ENCODE measurements around the gene CLCN7.

The CLCN7 gene

DNA sequence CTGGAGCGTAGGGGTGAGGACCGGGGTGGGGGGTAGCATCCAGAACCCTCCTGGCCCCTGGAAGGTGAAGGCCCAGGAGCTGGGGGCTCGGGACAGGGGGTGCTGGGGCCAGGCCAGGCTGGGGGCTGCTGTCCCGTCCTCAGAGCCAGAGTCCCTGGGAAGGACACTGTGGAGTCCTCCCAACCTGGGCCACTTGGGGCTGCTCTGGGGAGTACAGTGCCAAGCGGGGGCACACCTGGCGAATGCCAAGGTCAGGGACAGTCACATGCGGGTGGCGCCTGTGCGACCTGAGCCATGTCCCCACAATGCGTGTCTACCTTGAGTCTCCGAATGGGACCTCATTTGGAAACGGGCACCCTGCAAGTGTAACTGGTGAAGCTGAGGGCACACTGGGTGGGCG is 45.2 kb downstream of the CLCN7 start:
- TF ChIP-seq YY1 (IDR thresholded peaks at IDR 0.05; ENCODE audit: low read depth) (no peak), TAF1 (IDR thresholded peaks at IDR 0.05; ENCODE audit: low read depth) (no peak), EP300 (IDR thresholded peaks at IDR 0.05; ENCODE audit: borderline replicate concordance) (no peak), FOXM1 (IDR thresholded peaks at IDR 0.05; ENCODE audit: borderline replicate concordance, low read depth) (no peak), EGR1 (IDR thresholded peaks at IDR 0.05) (no peak), CREB1 (IDR thresholded peaks at IDR 0.05; ENCODE audit: low read depth) (no peak), RAD21 (IDR thresholded peaks at IDR 0.05; ENCODE audit: low read depth) (no peak), TEAD4 (IDR thresholded peaks at IDR 0.05) (no peak), NFIC (IDR thresholded peaks at IDR 0.05) (no peak), ZBTB7A (IDR thresholded peaks at IDR 0.05; ENCODE audit: low read depth) (no peak; the same call in 1 of the 2 replicates), CEBPB (IDR thresholded peaks at IDR 0.05) (no peak), TCF12 (IDR thresholded peaks at IDR 0.05; ENCODE audit: low read depth) (no peak)
- TF ChIP-seq, protein P1, sequence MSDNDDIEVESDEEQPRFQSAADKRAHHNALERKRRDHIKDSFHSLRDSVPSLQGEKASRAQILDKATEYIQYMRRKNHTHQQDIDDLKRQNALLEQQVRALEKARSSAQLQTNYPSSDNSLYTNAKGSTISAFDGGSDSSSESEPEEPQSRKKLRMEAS (IDR thresholded peaks at IDR 0.05): no peak
- TF ChIP-seq, protein P2, sequence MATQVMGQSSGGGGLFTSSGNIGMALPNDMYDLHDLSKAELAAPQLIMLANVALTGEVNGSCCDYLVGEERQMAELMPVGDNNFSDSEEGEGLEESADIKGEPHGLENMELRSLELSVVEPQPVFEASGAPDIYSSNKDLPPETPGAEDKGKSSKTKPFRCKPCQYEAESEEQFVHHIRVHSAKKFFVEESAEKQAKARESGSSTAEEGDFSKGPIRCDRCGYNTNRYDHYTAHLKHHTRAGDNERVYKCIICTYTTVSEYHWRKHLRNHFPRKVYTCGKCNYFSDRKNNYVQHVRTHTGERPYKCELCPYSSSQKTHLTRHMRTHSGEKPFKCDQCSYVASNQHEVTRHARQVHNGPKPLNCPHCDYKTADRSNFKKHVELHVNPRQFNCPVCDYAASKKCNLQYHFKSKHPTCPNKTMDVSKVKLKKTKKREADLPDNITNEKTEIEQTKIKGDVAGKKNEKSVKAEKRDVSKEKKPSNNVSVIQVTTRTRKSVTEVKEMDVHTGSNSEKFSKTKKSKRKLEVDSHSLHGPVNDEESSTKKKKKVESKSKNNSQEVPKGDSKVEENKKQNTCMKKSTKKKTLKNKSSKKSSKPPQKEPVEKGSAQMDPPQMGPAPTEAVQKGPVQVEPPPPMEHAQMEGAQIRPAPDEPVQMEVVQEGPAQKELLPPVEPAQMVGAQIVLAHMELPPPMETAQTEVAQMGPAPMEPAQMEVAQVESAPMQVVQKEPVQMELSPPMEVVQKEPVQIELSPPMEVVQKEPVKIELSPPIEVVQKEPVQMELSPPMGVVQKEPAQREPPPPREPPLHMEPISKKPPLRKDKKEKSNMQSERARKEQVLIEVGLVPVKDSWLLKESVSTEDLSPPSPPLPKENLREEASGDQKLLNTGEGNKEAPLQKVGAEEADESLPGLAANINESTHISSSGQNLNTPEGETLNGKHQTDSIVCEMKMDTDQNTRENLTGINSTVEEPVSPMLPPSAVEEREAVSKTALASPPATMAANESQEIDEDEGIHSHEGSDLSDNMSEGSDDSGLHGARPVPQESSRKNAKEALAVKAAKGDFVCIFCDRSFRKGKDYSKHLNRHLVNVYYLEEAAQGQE (IDR thresholded peaks at IDR 0.05; ENCODE audit: low read depth): no peak
- TF ChIP-seq, protein P3, sequence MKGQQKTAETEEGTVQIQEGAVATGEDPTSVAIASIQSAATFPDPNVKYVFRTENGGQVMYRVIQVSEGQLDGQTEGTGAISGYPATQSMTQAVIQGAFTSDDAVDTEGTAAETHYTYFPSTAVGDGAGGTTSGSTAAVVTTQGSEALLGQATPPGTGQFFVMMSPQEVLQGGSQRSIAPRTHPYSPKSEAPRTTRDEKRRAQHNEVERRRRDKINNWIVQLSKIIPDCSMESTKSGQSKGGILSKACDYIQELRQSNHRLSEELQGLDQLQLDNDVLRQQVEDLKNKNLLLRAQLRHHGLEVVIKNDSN (IDR thresholded peaks at IDR 0.05): no peak

DNA sequence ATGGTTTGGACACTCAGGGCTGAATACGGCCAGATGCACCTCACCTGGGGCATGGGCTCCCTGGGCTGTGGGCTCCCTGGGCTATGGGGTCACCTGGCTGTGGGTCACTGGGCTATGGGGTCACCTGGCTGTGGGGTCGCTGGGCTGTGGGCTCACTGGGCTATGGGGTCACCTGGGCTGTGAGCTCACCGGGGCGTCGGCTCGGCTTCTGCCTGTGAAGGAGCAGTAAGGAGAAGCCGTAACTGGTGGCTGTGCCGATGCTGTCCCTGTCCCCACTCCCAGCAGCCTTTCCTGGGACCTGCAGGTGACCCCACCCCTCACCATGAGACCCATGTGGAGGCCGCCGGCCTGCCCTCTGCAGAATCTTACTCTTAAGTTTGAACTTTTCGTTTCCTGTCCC is 45.8 kb downstream of the CLCN7 start:
- TF ChIP-seq ZBTB7A (IDR thresholded peaks at IDR 0.05; ENCODE audit: low read depth): no peak
- TF ChIP-seq TAF1 (IDR thresholded peaks at IDR 0.05; ENCODE audit: low read depth): no peak
- TF ChIP-seq EP300 (IDR thresholded peaks at IDR 0.05; ENCODE audit: borderline replicate concordance): no peak
- TF ChIP-seq EGR1 (IDR thresholded peaks at IDR 0.05): no peak
- TF ChIP-seq, protein P1 (IDR thresholded peaks at IDR 0.05): no peak
- TF ChIP-seq CREB1 (IDR thresholded peaks at IDR 0.05; ENCODE audit: low read depth): no peak
- TF ChIP-seq TEAD4 (IDR thresholded peaks at IDR 0.05): no peak
- TF ChIP-seq FOXM1 (IDR thresholded peaks at IDR 0.05; ENCODE audit: borderline replicate concordance, low read depth): no peak

DNA sequence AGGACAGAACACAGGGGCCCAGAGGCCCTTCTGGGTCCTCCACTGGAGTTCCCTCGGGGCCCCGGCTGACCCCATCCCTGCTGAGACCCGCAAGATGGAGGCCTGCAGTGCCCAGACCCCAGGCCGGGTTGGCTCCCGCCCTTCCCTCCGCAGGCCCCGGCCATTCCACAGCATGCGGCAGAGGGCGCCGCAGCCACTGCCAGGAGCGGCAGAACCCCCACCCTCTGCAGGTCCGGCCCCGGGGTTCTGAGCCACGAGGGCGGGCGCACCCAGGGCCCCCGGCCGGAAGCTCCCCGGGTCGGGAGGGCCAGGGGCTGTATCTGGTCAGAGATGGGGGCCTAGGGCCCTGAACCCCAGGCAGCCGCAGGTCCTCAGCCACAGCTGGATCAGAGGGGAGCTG is 46.3 kb downstream of the CLCN7 start:
- TF ChIP-seq RAD21 (IDR thresholded peaks at IDR 0.05; ENCODE audit: low read depth) (peak; percentile 29; the same call in 1 of the 2 replicates), FOXM1 (IDR thresholded peaks at IDR 0.05; ENCODE audit: borderline replicate concordance, low read depth) (no peak)

DNA sequence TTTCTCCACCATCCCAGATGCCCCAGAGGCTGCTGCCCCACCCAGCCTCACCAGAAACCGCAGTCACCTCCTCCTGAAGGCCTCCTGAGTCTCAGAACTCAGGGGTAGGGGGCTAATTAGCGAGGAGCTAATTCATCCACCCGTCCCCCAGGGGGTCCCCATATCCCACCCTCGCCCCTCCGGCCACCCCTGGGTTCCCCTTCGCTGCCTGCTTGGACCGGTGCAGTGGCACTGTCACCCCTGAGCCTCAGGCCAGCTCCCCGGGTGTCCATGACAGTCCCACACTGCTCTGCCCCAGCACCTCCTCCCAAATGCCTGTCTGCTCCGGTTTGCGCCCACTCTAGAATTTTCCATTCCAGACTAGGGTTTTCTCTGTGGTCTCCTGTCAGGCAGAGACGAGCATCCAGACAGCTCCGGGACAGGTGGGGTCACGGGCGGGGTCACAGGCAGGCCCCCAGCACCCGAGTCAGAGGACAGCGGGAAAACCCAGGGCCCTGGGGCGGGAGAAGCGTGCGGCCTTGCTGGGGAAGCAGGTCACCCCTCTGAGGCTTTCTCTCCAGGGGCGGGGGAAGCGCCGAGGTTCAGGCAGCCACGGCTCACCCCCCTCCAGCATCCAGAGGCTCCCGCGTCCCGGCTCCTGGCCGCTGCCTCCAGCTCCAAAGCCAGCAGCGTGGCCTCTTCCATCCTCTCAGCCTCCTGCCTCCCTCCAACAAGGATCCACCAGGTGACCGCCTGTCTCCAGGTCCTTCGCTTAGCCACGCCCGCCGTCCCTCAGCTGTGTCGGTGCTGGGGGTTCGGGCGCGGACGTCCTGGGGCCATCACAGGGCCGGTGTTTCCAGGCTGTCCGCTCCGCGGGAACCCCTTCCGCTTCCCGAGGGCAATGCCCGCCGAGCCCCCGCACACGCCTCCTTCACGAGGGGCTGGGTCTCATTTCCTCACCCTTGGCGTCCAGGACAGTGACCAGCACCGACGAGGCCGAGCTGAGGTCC is 47.1 kb downstream of the CLCN7 start:
- TF ChIP-seq EGR1 (IDR thresholded peaks at IDR 0.05) (no peak), TAF1 (IDR thresholded peaks at IDR 0.05; ENCODE audit: low read depth) (no peak), TCF12 (IDR thresholded peaks at IDR 0.05; ENCODE audit: low read depth) (no peak)
- TF ChIP-seq, protein P1 (IDR thresholded peaks at IDR 0.05): no peak

DNA sequence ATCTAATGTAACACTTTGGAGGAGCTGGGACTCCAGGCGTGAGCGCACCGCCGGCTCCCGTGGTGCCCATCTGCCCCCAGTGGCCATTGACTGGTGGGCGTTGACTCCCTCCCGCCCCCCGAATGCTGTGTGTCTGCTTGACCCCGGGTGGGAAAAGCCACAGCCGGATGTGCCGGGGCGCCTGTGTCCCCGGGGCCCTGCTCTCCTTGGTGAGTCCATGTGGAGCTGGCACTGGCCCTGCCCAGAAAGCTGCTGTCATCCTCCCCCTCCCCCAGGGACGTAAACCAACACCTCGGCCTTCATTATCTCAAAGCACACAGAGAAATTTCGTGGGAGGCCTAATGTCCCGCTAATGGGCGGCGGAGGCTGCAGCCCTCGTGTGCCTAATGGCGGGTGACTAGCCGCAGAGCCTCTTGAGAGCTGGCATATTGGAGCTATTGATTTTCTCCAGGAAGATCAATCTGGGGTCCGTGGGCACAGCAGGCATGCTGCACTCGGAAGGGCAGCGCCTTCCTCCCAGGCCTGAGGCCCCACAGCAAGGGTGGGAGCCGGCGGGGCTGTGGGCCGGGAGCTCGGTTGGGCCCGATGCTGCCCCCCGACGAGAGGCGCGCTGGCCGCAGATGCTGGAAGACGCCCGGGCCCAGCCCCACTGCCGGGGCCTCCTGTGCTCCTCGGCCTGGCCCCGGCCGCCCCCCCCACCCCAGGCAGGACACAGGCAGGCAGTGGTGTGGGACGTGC is 47.9 kb downstream of the CLCN7 start:
- TF ChIP-seq NFIC (IDR thresholded peaks at IDR 0.05): no peak
- TF ChIP-seq TCF12 (IDR thresholded peaks at IDR 0.05; ENCODE audit: low read depth): no peak
- no peak for TF ChIP-seq EP300 (IDR thresholded peaks at IDR 0.05; ENCODE audit: borderline replicate concordance)
- no peak for TF ChIP-seq CREB1 (IDR thresholded peaks at IDR 0.05; ENCODE audit: low read depth)
- TF ChIP-seq, protein P1 (IDR thresholded peaks at IDR 0.05): no peak
- no peak for TF ChIP-seq EGR1 (IDR thresholded peaks at IDR 0.05)
- TF ChIP-seq TEAD4 (IDR thresholded peaks at IDR 0.05): no peak
- no peak for TF ChIP-seq YY1 (IDR thresholded peaks at IDR 0.05; ENCODE audit: low read depth)
- TF ChIP-seq, protein P3 (IDR thresholded peaks at IDR 0.05): no peak

DNA sequence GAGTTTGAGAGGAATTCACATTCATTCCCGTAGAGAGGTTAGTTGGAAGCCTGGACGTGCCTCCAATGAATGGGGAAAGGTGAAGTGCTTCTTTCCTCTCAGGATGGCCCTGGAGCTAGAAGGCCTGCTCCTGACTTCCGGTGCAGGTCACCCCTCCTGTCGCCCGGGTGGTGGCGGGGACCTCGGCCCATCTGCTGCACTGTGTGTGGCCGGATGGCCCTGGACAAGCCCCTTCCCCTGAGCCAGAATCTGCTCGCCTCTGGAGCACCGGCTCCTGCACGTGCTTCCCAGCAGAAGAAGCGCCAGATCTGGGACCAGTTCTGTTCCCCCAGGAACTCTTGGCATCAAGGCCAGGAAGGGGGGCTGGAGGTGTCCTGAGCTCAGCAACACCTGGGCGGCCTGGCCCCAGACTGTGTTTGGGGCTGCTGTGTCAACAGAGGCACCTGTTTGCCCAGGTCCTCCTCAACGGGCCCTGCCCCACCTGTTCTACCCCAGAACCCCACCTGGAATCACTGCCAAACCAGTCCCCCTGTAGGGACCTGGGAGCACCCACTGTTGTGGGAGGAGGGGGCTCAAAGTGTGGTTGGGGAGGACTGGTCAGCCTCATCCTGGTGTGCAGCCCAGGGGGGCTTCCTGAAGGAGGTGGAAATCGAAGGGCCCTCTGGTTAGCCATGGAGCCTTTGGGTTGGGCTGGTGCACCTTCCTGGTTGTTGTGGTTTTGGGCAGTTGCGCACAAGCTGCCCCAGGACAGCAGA is 49.0 kb downstream of the CLCN7 start:
- TF ChIP-seq, protein P1 (IDR thresholded peaks at IDR 0.05): no peak
- TF ChIP-seq RAD21 (IDR thresholded peaks at IDR 0.05; ENCODE audit: low read depth): no peak
- TF ChIP-seq NFIC (IDR thresholded peaks at IDR 0.05): no peak
- TF ChIP-seq ZBTB7A (IDR thresholded peaks at IDR 0.05; ENCODE audit: low read depth): no peak
- no peak for TF ChIP-seq TCF12 (IDR thresholded peaks at IDR 0.05; ENCODE audit: low read depth)
- TF ChIP-seq CREB1 (IDR thresholded peaks at IDR 0.05; ENCODE audit: low read depth): no peak
- TF ChIP-seq, protein P3 (IDR thresholded peaks at IDR 0.05): no peak
- TF ChIP-seq EP300 (IDR thresholded peaks at IDR 0.05; ENCODE audit: borderline replicate concordance): no peak
- TF ChIP-seq YY1 (IDR thresholded peaks at IDR 0.05; ENCODE audit: low read depth): no peak
- TF ChIP-seq, protein P2 (IDR thresholded peaks at IDR 0.05; ENCODE audit: low read depth): no peak
- no peak for TF ChIP-seq TEAD4 (IDR thresholded peaks at IDR 0.05)
- TF ChIP-seq EGR1 (IDR thresholded peaks at IDR 0.05): no peak
- no peak for TF ChIP-seq TAF1 (IDR thresholded peaks at IDR 0.05; ENCODE audit: low read depth)
- TF ChIP-seq CEBPB (IDR thresholded peaks at IDR 0.05): no peak

Measured in Ishikawa (cell line).